OCI-LY7 (cell line): Measurements from ENCODE around the gene DNAI7. TPM values are rescaled to one million over a fixed set of nuclear protein-coding genes. Genes with fewer than 3 reads are reported as not detected.
A peak's percentile ranks its signal among the peaks of the same experiment; 100 is the strongest.

ENCODE experiments used
- BruUV-seq: library from RNA; stranded (reverse); fragments of 400-500 nt; replicated peaks from 2 replicates; lab custom pipeline; 2021; lab: Mats Ljungman, UMichigan
- CTCF ChIA-PET: fragments of 300-600 bp; sonication (Branson Sonifier 250); formaldehyde crosslinking; loops from one replicate; lab custom pipeline; 2022; ENCODE audit warnings: antibody characterized with exemption; ENCODE audit not compliant: unreplicated experiment; lab: Charles Lee
- POLR2A ChIA-PET: fragments of 300-600 bp; sonication (Branson Sonifier 250); formaldehyde crosslinking; loops from one replicate; lab custom pipeline; 2022; ENCODE audit warnings: antibody characterized with exemption; lab: Charles Lee
- DNase-seq: peaks from one replicate; pipeline ENCODE4 v3.0.0-alpha.2; 2015; ENCODE audit warnings: low spot score
- H2AFZ ChIP-seq: fragments of 200-600 bp; sonication (generic), shearing (Covaris generic); 2 replicates; pipeline ENCODE4 v1.6.1; 2014; ENCODE audit warnings: mild to moderate bottlenecking, antibody characterized with exemption, low read length, moderate library complexity
- H3K27ac ChIP-seq: fragments of 200-600 bp; sonication (generic); 2 replicates; pipeline ENCODE4 v1.5.1; 2014; ENCODE audit warnings: mixed run types, low read depth, mild to moderate bottlenecking, moderate library complexity, low read length, inconsistent platforms; ENCODE audit not compliant: poor library complexity, severe bottlenecking
- H3K36me3 ChIP-seq: fragments of 200-600 bp; sonication (generic); 2 replicates; pipeline ENCODE4 v1.6.1; 2014; ENCODE audit warnings: mild to moderate bottlenecking, antibody characterized with exemption, low read length, moderate library complexity, mixed read lengths; ENCODE audit not compliant: insufficient read depth
- H3K4me1 ChIP-seq: fragments of 200-600 bp; sonication (generic); 2 replicates; pipeline ENCODE4 v1.5.1; 2014; ENCODE audit warnings: mild to moderate bottlenecking, low read length; ENCODE audit not compliant: insufficient read depth, poor library complexity, severe bottlenecking
- H3K4me2 ChIP-seq: fragments of 200-600 bp; sonication (generic); 2 replicates; pipeline ENCODE4 v1.6.1; 2014; ENCODE audit warnings: mild to moderate bottlenecking, low read length
- H3K4me3 ChIP-seq: fragments of 200-600 bp; sonication (generic); 2 replicates; pipeline ENCODE4 v1.5.1; 2014; ENCODE audit warnings: mild to moderate bottlenecking, low read depth, low read length; ENCODE audit not compliant: poor library complexity, severe bottlenecking
- H3K79me2 ChIP-seq: fragments of 200-600 bp; sonication (generic); 2 replicates; pipeline ENCODE4 v1.6.1; 2016; ENCODE audit warnings: low read depth, mild to moderate bottlenecking, low read length, moderate library complexity, mixed read lengths; ENCODE audit not compliant: insufficient read depth
- H3K9me2 ChIP-seq: fragments of 200-600 bp; sonication (generic); 2 replicates; pipeline ENCODE4 v1.6.1; 2016; ENCODE audit warnings: mild to moderate bottlenecking, low read length, mixed read lengths; ENCODE audit not compliant: insufficient read depth
- H3K9me3 ChIP-seq: fragments of 200-600 bp; sonication (generic); 2 replicates; pipeline ENCODE4 v1.6.1; 2014; ENCODE audit warnings: mild to moderate bottlenecking, mixed run types, low read length, mixed read lengths
- H4K20me1 ChIP-seq: fragments of 200-600 bp; sonication (generic); 2 replicates; pipeline ENCODE4 v1.6.1; 2014; ENCODE audit warnings: mild to moderate bottlenecking, antibody characterized with exemption, low read length, moderate library complexity, mixed read lengths; ENCODE audit not compliant: insufficient read depth
- CTCF ChIP-seq: fragments of 200-600 bp; sonication (generic); conservative IDR thresholded peaks from 2 replicates; pipeline ENCODE4 v1.5.1; 2014; ENCODE audit warnings: mild to moderate bottlenecking, antibody characterized with exemption, low read length, moderate library complexity, mixed read lengths
- EZH2phosphoT487 ChIP-seq: fragments of 200-600 bp; sonication (generic); IDR thresholded peaks from 2 replicates; pipeline ENCODE4 v1.6.1; 2018; ENCODE audit warnings: low read depth, borderline replicate concordance, mild to moderate bottlenecking, mixed run types, antibody characterized with exemption, low read length, moderate library complexity, mixed read lengths
- intact Hi-C: fragments of 100-400 bp; cut with micrococcal nuclease; formaldehyde crosslinking; loops from one replicate; pipeline ENCODE4 v1.10.0; 2022; ENCODE audit not compliant: unreplicated experiment
- total RNA-seq, 2 experiments: library from RNA; depleted of rRNA in 1 of 2; stranded (reverse); fragments of >200 nt in 1 of 2; shearing (Covaris generic) in 1 of 2; gene quantifications; 2 replicates each; pipeline ENCODE4 v1.2.3, GENCODE V29; 2014 to 2022

The DNAI7 gene
- total RNA-seq, 2 experiments from 2014 or later = not detected

- CTCF ChIA-PET = no interaction called here
- Histone ChIP-seq H3K27ac (no peak overlapping the region), H3K4me3 (no peak overlapping the region), H2AFZ (no peak overlapping the region), H3K4me2 (no peak overlapping the region), H4K20me1 (peaks cover 40% of the 10 kb centered on the region), H3K36me3 (peaks cover 100% of the 10 kb centered on the region), H3K79me2 (peaks cover 100% of the 10 kb centered on the region), H3K9me3 (0 out of 2 replicates have a peak, but pooled peaks cover 4% of the 10 kb centered on the region), H3K9me2 (no peaks in the 10 kb centered on the region), H3K4me1 (peaks cover 47% of the 10 kb centered on the region)
- no peak for TF ChIP-seq CTCF
- TF ChIP-seq EZH2phosphoT487 = no peak
- DNase-seq = no peak
- intact Hi-C loops = loop anchor here (5.0 kb wide), 1 partner anchor 33 kb away; no protein-coding TSS in a partner anchor
- POLR2A ChIA-PET = interaction anchor here (0.6 to 5.2 kb wide), 5 partner anchors 12 to 66 kb away, joined by 3 to 33 read pairs (median 3); a partner anchor contains a TSS
- BruUV-seq = TSS peak; percentile 1
Observed at GRCh38 chr12:25063873-25064628, 130.9 kb downstream of the DNAI7 start.

GRCh38 chr12:25058658-25059058 lies 136.3 kb downstream of the DNAI7 start:
- ChIA-PET POLR2A (interaction anchor here (0.5 to 13.9 kb wide), 4 partner anchors 14 to 61 kb away, joined by 3 to 911 read pairs (median 274); no protein-coding TSS in a partner anchor), CTCF (no interaction called here)
- H3K36me3 ChIP-seq = peaks cover 99% of the 10 kb centered on the region
- peaks cover 55% of the 10 kb centered on the region for H3K4me1 ChIP-seq
- DNase-seq = peak; percentile 60
- H3K4me3 ChIP-seq = peak overlapping the region; percentile 90
- peak overlapping the region; percentile 81 for H3K4me2 ChIP-seq
- no peaks in the 10 kb centered on the region for H3K9me2 ChIP-seq
- BruUV-seq = no TSS peak
- H3K79me2 ChIP-seq = peaks cover 100% of the 10 kb centered on the region
- 0 out of 2 replicates have a peak, but pooled peaks cover 4% of the 10 kb centered on the region for H3K9me3 ChIP-seq
- TF ChIP-seq CTCF = no peak
- TF ChIP-seq EZH2phosphoT487 = no peak
- peaks cover 41% of the 10 kb centered on the region for H4K20me1 ChIP-seq
- no peak overlapping the region for H2AFZ ChIP-seq
- intact Hi-C loops = loop anchor here (5.0 kb wide), 1 partner anchor 111 kb away; the partner anchor contains the start of gene BCAT1
- peak overlapping the region; percentile 94 for H3K27ac ChIP-seq

Other genes starting within 250 kb of the DNAI7 start
- 116 and 121 TPM in 2 replicates for gene BCAT1, start 246.1 kb downstream of the DNAI7 start, total RNA-seq (2014; rRNA removed; shearing (Covaris generic))
- gene BCAT1, start 246.1 kb downstream of the DNAI7 start, total RNA-seq (2022) = 194 and 207 TPM in 2 replicates
- gene ETFRF1, start 77 bp upstream of the DNAI7 start, total RNA-seq (2014; rRNA removed; shearing (Covaris generic)) = 2.8 and 8.5 TPM in 2 replicates
- gene ETFRF1, start 77 bp upstream of the DNAI7 start, total RNA-seq (2022) = 11.4 and 13.0 TPM in 2 replicates
- gene KRAS, start 55.8 kb upstream of the DNAI7 start, total RNA-seq (2014; rRNA removed; shearing (Covaris generic)) = 8.6 and 14.7 TPM in 2 replicates
- 33.2 and 39.1 TPM in 2 replicates for gene KRAS, start 55.8 kb upstream of the DNAI7 start, total RNA-seq (2022)